Measurements from ENCODE around the gene CHERP.

Gene CHERP

GRCh38 chr19:16529466-16530144, 12.6 kb downstream of the CHERP start:
- Histone ChIP-seq H3K9me3 (ENCODE audit: low read length) (no peaks in the 10 kb centered on the region), H3K27ac (ENCODE audit: low read depth, low read length, poor library complexity, severe bottlenecking) (no peak overlapping the region), H3F3A (ENCODE audit: insufficient read depth, low read length) (no peaks in the 10 kb centered on the region), H3K4me2 (ENCODE audit: low read length) (no peak overlapping the region), H2AFZ (ENCODE audit: low read length) (no peak overlapping the region), H3K36me3 (ENCODE audit: insufficient read depth, low read length) (peaks cover 99% of the 10 kb centered on the region), H3K4me1 (ENCODE audit: insufficient read depth, low read length, severe bottlenecking) (no peaks in the 10 kb centered on the region), H4K20me1 (ENCODE audit: insufficient read depth, low read length) (no peaks in the 10 kb centered on the region), H3K9ac (ENCODE audit: low read length) (no peak overlapping the region), H3K79me2 (ENCODE audit: insufficient read depth, low read length) (no peaks in the 10 kb centered on the region), H3K4me3 (ENCODE audit: low read depth, low read length, poor library complexity, severe bottlenecking) (no peak overlapping the region), H3K9me2 (ENCODE audit: low read depth, low read length) (no peaks in the 10 kb centered on the region), H3K27me3 (ENCODE audit: insufficient read depth, low read length) (no peaks in the 10 kb centered on the region)
- TF ChIP-seq CTCF (IDR thresholded peaks at IDR 0.05; ENCODE audit: low read length) (no peak), EZH2 (IDR thresholded peaks at IDR 0.05; ENCODE audit: borderline replicate concordance, low read length) (no peak)

GRCh38 chr19:16527971-16528521, 14.2 kb downstream of the CHERP start:
- Histone ChIP-seq H3K4me1 (ENCODE audit: insufficient read depth, low read length, severe bottlenecking) (no peaks in the 10 kb centered on the region), H2AFZ (ENCODE audit: low read length) (no peak overlapping the region), H3K9ac (ENCODE audit: low read length) (no peak overlapping the region), H3K36me3 (ENCODE audit: insufficient read depth, low read length) (peaks cover 96% of the 10 kb centered on the region), H3K9me3 (ENCODE audit: low read length) (no peaks in the 10 kb centered on the region), H3K9me2 (ENCODE audit: low read depth, low read length) (no peaks in the 10 kb centered on the region), H4K20me1 (ENCODE audit: insufficient read depth, low read length) (no peaks in the 10 kb centered on the region), H3K79me2 (ENCODE audit: insufficient read depth, low read length) (no peaks in the 10 kb centered on the region), H3K4me2 (ENCODE audit: low read length) (no peak overlapping the region), H3K4me3 (ENCODE audit: low read depth, low read length, poor library complexity, severe bottlenecking) (no peak overlapping the region), H3K27me3 (ENCODE audit: insufficient read depth, low read length) (no peaks in the 10 kb centered on the region), H3F3A (ENCODE audit: insufficient read depth, low read length) (no peaks in the 10 kb centered on the region), H3K27ac (ENCODE audit: low read depth, low read length, poor library complexity, severe bottlenecking) (no peak overlapping the region)
- TF ChIP-seq EZH2 (IDR thresholded peaks at IDR 0.05; ENCODE audit: borderline replicate concordance, low read length): no peak
- peak; percentile 75 for TF ChIP-seq CTCF (IDR thresholded peaks at IDR 0.05; ENCODE audit: low read length)

GRCh38 chr19:16527334-16527935, 14.8 kb downstream of the CHERP start:
- Histone ChIP-seq H4K20me1 (ENCODE audit: insufficient read depth, low read length) (no peaks in the 10 kb centered on the region), H3K36me3 (ENCODE audit: insufficient read depth, low read length) (peaks cover 96% of the 10 kb centered on the region)
- no peak for TF ChIP-seq EZH2 (IDR thresholded peaks at IDR 0.05; ENCODE audit: borderline replicate concordance, low read length)
- TF ChIP-seq CTCF (IDR thresholded peaks at IDR 0.05; ENCODE audit: low read length): no peak

More at GRCh38 chr19:16527334-16527935, 14.8 kb downstream of the CHERP start:
- H3K9ac ChIP-seq (ENCODE audit: low read length): no peak overlapping the region
- no peaks in the 10 kb centered on the region for H3K27me3 ChIP-seq (ENCODE audit: insufficient read depth, low read length)
- H3K4me1 ChIP-seq (ENCODE audit: insufficient read depth, low read length, severe bottlenecking): no peaks in the 10 kb centered on the region
- H2AFZ ChIP-seq (ENCODE audit: low read length): no peak overlapping the region
- H3K9me2 ChIP-seq (ENCODE audit: low read depth, low read length): no peaks in the 10 kb centered on the region
- H3K4me2 ChIP-seq (ENCODE audit: low read length): no peak overlapping the region
- no peaks in the 10 kb centered on the region for H3K79me2 ChIP-seq (ENCODE audit: insufficient read depth, low read length)
- no peaks in the 10 kb centered on the region for H3F3A ChIP-seq (ENCODE audit: insufficient read depth, low read length)
- no peak overlapping the region for H3K27ac ChIP-seq (ENCODE audit: low read depth, low read length, poor library complexity, severe bottlenecking)
- H3K9me3 ChIP-seq (ENCODE audit: low read length): no peaks in the 10 kb centered on the region
- no peak overlapping the region for H3K4me3 ChIP-seq (ENCODE audit: low read depth, low read length, poor library complexity, severe bottlenecking)
